BLaER1 treated with 17β-estradiol and CSF1 and Interleukin-3, amounts not matched to agents 10 nM and 100 nM (cell line): ENCODE measurements around the gene KCTD10.
A peak's percentile ranks its signal among the peaks of the same experiment; 100 is the strongest.

Experiments used
- H3K27ac ChIP-seq, 11 experiments: shearing (Covaris generic); formaldehyde crosslinking; 2 replicates each; pipeline ENCODE4 v1.8.1; 2022
- H3K27me3 ChIP-seq, 11 experiments: shearing (Covaris generic); formaldehyde crosslinking; 2 replicates each; pipeline ENCODE4 v1.8.1; 2022
- H3K36me3 ChIP-seq, 11 experiments: shearing (Covaris generic); formaldehyde crosslinking; 2 replicates each; pipeline ENCODE4 v1.8.1; 2022
- H3K4me1 ChIP-seq, 10 experiments: shearing (Covaris generic); formaldehyde crosslinking; 2 replicates each; pipeline ENCODE4 v1.8.1; 2022
- H3K4me2 ChIP-seq, 11 experiments: shearing (Covaris generic); formaldehyde crosslinking; 2 replicates each; pipeline ENCODE4 v1.8.1; 2022
- H3K4me3 ChIP-seq, 10 experiments: shearing (Covaris generic); formaldehyde crosslinking; 2 replicates each; pipeline ENCODE4 v1.8.1; 2022
- H3K9ac ChIP-seq, 11 experiments: shearing (Covaris generic); formaldehyde crosslinking; 2 replicates each; pipeline ENCODE4 v1.8.1; 2022
- H3K9me3 ChIP-seq, 11 experiments: shearing (Covaris generic); formaldehyde crosslinking; replicated peaks in 1 of 11; 2 replicates each; pipeline ENCODE4 v1.8.1; 2022
- H4K20me1 ChIP-seq, 11 experiments: shearing (Covaris generic); formaldehyde crosslinking; 2 replicates each; pipeline ENCODE4 v1.8.1; 2022
- Cebpa-rat ChIP-seq, 11 experiments: shearing (Covaris generic); IDR thresholded peaks; 2 replicates each; pipeline ENCODE4 v1.8.1; 2022

Gene KCTD10

GRCh38 chr12:109517619-109518018 is 40.5 kb upstream of the KCTD10 start:
- H3K4me2 ChIP-seq = no peak overlapping the region
- no peaks in the 10 kb centered on the region for H3K27me3 ChIP-seq
- H3K4me1 ChIP-seq = peaks cover 0 to 6% (median 4%) of the 10 kb centered on the region in 10 experiments; a peak in 10 of 20 replicates
- H3K27ac ChIP-seq = no peak overlapping the region
- H3K36me3 ChIP-seq = peaks cover 82 to 97% (median 86%) of the 10 kb centered on the region in 11 experiments
- H3K9me3 ChIP-seq = no peaks in the 10 kb centered on the region
- peaks cover 0 to 28% (median 0%) of the 10 kb centered on the region in 11 experiments; a peak in 5 of 22 replicates for H4K20me1 ChIP-seq
- TF ChIP-seq Cebpa-rat (IDR thresholded peaks at IDR 0.05) = no peak
- H3K9ac ChIP-seq = peak overlapping the region in 1 of 11 experiments; percentile 20; a peak in 1 of 22 replicates
- H3K4me3 ChIP-seq = no peak overlapping the region

- Histone ChIP-seq H3K9me3 (no peaks in the 10 kb centered on the region), H3K4me1 (peaks cover 0 to 2% (median under 1%) of the 10 kb centered on the region in 10 experiments; a peak in 8 of 20 replicates), H4K20me1 (peaks cover 0 to 37% (median 0%) of the 10 kb centered on the region in 11 experiments; a peak in 5 of 22 replicates), H3K9ac (no peak overlapping the region), H3K27me3 (no peaks in the 10 kb centered on the region), H3K36me3 (peaks cover 82 to 97% (median 87%) of the 10 kb centered on the region in 11 experiments), H3K4me2 (no peak overlapping the region), H3K27ac (no peak overlapping the region), H3K4me3 (no peak overlapping the region)
- no peak for TF ChIP-seq Cebpa-rat (IDR thresholded peaks at IDR 0.05)
Measured at GRCh38 chr12:109513977-109514376, 36.9 kb upstream of the KCTD10 start.

- no peak overlapping the region for H3K27ac ChIP-seq
- H3K27me3 ChIP-seq = no peaks in the 10 kb centered on the region
- no peak overlapping the region for H3K4me3 ChIP-seq
- H3K36me3 ChIP-seq = peaks cover 85 to 100% (median 90%) of the 10 kb centered on the region in 11 experiments
- no peaks in the 10 kb centered on the region for H3K9me3 ChIP-seq
- peaks cover 0 to 30% (median 0%) of the 10 kb centered on the region in 11 experiments; a peak in 5 of 22 replicates for H4K20me1 ChIP-seq
- H3K9ac ChIP-seq = no peak overlapping the region
- no peaks in the 10 kb centered on the region for H3K4me1 ChIP-seq
- no peak overlapping the region for H3K4me2 ChIP-seq
- TF ChIP-seq Cebpa-rat (IDR thresholded peaks at IDR 0.05) = no peak
Measured at GRCh38 chr12:109513051-109513450, 36.0 kb upstream of the KCTD10 start.

- Histone ChIP-seq H3K4me1 (no peaks in the 10 kb centered on the region), H3K4me3 (no peak overlapping the region), H3K27me3 (no peaks in the 10 kb centered on the region), H3K27ac (no peak overlapping the region), H3K4me2 (no peak overlapping the region), H3K36me3 (peaks cover 85 to 100% (median 90%) of the 10 kb centered on the region in 11 experiments), H4K20me1 (peaks cover 0 to 26% (median 0%) of the 10 kb centered on the region in 11 experiments; a peak in 5 of 22 replicates), H3K9ac (no peak overlapping the region), H3K9me3 (no peaks in the 10 kb centered on the region)
- TF ChIP-seq Cebpa-rat (IDR thresholded peaks at IDR 0.05) = no peak
Measured at GRCh38 chr12:109512608-109513007, 35.5 kb upstream of the KCTD10 start.

GRCh38 chr12:109510196-109510595 is 33.1 kb upstream of the KCTD10 start:
- H3K27me3 ChIP-seq = no peaks in the 10 kb centered on the region
- peaks cover 0 to 18% (median 0%) of the 10 kb centered on the region in 11 experiments; a peak in 4 of 22 replicates for H4K20me1 ChIP-seq
- no peak overlapping the region for H3K4me2 ChIP-seq
- H3K9ac ChIP-seq = no peak overlapping the region
- H3K27ac ChIP-seq = no peak overlapping the region
- no peak overlapping the region for H3K4me3 ChIP-seq
- H3K9me3 ChIP-seq = no peaks in the 10 kb centered on the region
- peaks cover 91 to 100% (median 97%) of the 10 kb centered on the region in 11 experiments for H3K36me3 ChIP-seq
- TF ChIP-seq Cebpa-rat (IDR thresholded peaks at IDR 0.05) = no peak
- no peaks in the 10 kb centered on the region for H3K4me1 ChIP-seq

- Histone ChIP-seq H3K9me3 (no peaks in the 10 kb centered on the region), H3K36me3 (peaks cover 97 to 100% (median 100%) of the 10 kb centered on the region in 11 experiments), H3K4me3 (no peak overlapping the region), H3K27ac (no peak overlapping the region), H3K4me1 (no peaks in the 10 kb centered on the region), H3K27me3 (no peaks in the 10 kb centered on the region), H4K20me1 (peaks cover 0 to 4% (median 0%) of the 10 kb centered on the region in 11 experiments; a peak in 1 of 22 replicates), H3K9ac (no peak overlapping the region), H3K4me2 (no peak overlapping the region)
- no peak for TF ChIP-seq Cebpa-rat (IDR thresholded peaks at IDR 0.05)
Measured at GRCh38 chr12:109504068-109504467, 27.0 kb upstream of the KCTD10 start.

- Histone ChIP-seq H3K27ac (no peak overlapping the region), H3K9ac (no peak overlapping the region), H3K36me3 (peaks cover 97 to 100% (median 100%) of the 10 kb centered on the region in 11 experiments), H3K4me3 (no peak overlapping the region), H4K20me1 (peaks cover 0 to 4% (median 0%) of the 10 kb centered on the region in 11 experiments; a peak in 1 of 22 replicates), H3K4me2 (no peak overlapping the region), H3K4me1 (no peaks in the 10 kb centered on the region), H3K27me3 (no peaks in the 10 kb centered on the region), H3K9me3 (no peaks in the 10 kb centered on the region)
- TF ChIP-seq Cebpa-rat (IDR thresholded peaks at IDR 0.05) = no peak
Measured at GRCh38 chr12:109503611-109504010, 26.5 kb upstream of the KCTD10 start.

- Histone ChIP-seq H3K36me3 (peaks cover 97 to 100% (median 100%) of the 10 kb centered on the region in 11 experiments), H3K9ac (no peak overlapping the region), H4K20me1 (peaks cover 0 to 4% (median 0%) of the 10 kb centered on the region in 11 experiments; a peak in 1 of 22 replicates), H3K9me3 (no peaks in the 10 kb centered on the region), H3K4me2 (no peak overlapping the region), H3K4me3 (no peak overlapping the region), H3K4me1 (no peaks in the 10 kb centered on the region), H3K27me3 (no peaks in the 10 kb centered on the region), H3K27ac (no peak overlapping the region)
- TF ChIP-seq Cebpa-rat (IDR thresholded peaks at IDR 0.05) = no peak
Measured at GRCh38 chr12:109502332-109502731, 25.2 kb upstream of the KCTD10 start.

GRCh38 chr12:109501299-109501698 is 24.2 kb upstream of the KCTD10 start:
- Histone ChIP-seq H4K20me1 (0 out of 22 replicates have a peak, but pooled peaks cover 0 to 4% (median 0%) of the 10 kb centered on the region in 11 experiments), H3K4me1 (no peaks in the 10 kb centered on the region), H3K4me3 (no peak overlapping the region), H3K27me3 (no peaks in the 10 kb centered on the region), H3K9me3 (no peaks in the 10 kb centered on the region), H3K36me3 (peaks cover 88 to 98% (median 96%) of the 10 kb centered on the region in 11 experiments), H3K27ac (no peak overlapping the region), H3K9ac (no peak overlapping the region), H3K4me2 (no peak overlapping the region)
- TF ChIP-seq Cebpa-rat (IDR thresholded peaks at IDR 0.05) = no peak
